Endothelial cell of umbilical vein (primary cell): ENCODE data around the gene ARFGAP3. TPM values are rescaled to one million over a fixed set of nuclear protein-coding genes. Genes with fewer than 3 reads are reported as not detected.

Source experiments
- BruUV-seq: library from RNA; stranded (reverse); fragments of 400-500 nt; replicated peaks from 2 replicates; lab custom pipeline; 2021; lab: Mats Ljungman, UMichigan
- CTCF ChIA-PET: fragments of 300-600, 350-600 bp; sonication (Branson Sonifier 250); formaldehyde crosslinking; loops from one replicate; lab custom pipeline; 2021; ENCODE audit warnings: antibody characterized with exemption, inconsistent platforms; lab: Charles Lee
- POLR2A ChIA-PET: fragments of 300-600, 350-600 bp; sonication (Branson Sonifier 250); formaldehyde crosslinking; loops from one replicate; lab custom pipeline; 2021; ENCODE audit warnings: antibody characterized with exemption, inconsistent platforms; lab: Charles Lee
- DNase-seq: peaks from one replicate; pipeline ENCODE4 v3.0.0-alpha.2; 2011; ENCODE audit warnings: low read depth, low spot score
- FAIRE-seq: peaks from 2 replicates; lab custom pipeline; 2011; peaks lifted over from hg19 to GRCh38; lab: Jason Lieb, UNC
- H2AFZ ChIP-seq: 2 replicates; pipeline ENCODE4 v1.6.0; 2012; ENCODE audit warnings: low read depth, low read length, control low read depth, inconsistent platforms
- H3K27ac ChIP-seq: 2 replicates; pipeline ENCODE4 v1.5.1; 2011; ENCODE audit warnings: low read depth, mild to moderate bottlenecking, control low read depth, low read length, moderate library complexity; ENCODE audit not compliant: insufficient read depth
- H3K27me3 ChIP-seq, 2 experiments: 2 replicates each; pipeline versions ENCODE4 v1.6.0 to v1.6.1; 2011; ENCODE audit warnings: low read length in 2 of 2, mixed read lengths in 1 of 2; ENCODE audit not compliant: control insufficient read depth in 2 of 2, insufficient read depth in 2 of 2
- H3K36me3 ChIP-seq, 2 experiments: 2 replicates in 1 of 2; 3 replicates in 1 of 2; pipeline ENCODE4 v1.5.1; 2011; ENCODE audit warnings: low read length in 2 of 2, mild to moderate bottlenecking in 1 of 2, moderate library complexity in 1 of 2; ENCODE audit not compliant: control insufficient read depth in 2 of 2, insufficient read depth in 2 of 2; ENCODE audit errors: extremely low read depth in 1 of 2
- H3K4me1 ChIP-seq: 3 replicates; pipeline ENCODE4 v1.5.1; 2011; ENCODE audit warnings: mild to moderate bottlenecking, low read length; ENCODE audit not compliant: control insufficient read depth, insufficient read depth; ENCODE audit errors: extremely low read depth
- H3K4me2 ChIP-seq: 2 replicates; pipeline ENCODE4 v1.6.1; 2011; ENCODE audit warnings: low read length, control low read depth, mixed read lengths; ENCODE audit not compliant: insufficient read depth
- H3K4me3 ChIP-seq, 3 experiments: fragments of 200-600 bp in 1 of 3; sonication (generic), shearing (Covaris generic) in 1 of 3; replicated peaks in 1 of 3; 2 replicates each; pipeline ENCODE4 v1.5.1; 2011 to 2016; ENCODE audit warnings: control low read depth in 3 of 3, low read length in 3 of 3, mild to moderate bottlenecking in 2 of 3, inconsistent platforms in 1 of 3, low read depth in 1 of 3, moderate library complexity in 1 of 3; ENCODE audit not compliant: insufficient read depth in 1 of 3
- H3K79me2 ChIP-seq: 2 replicates; pipeline ENCODE4 v1.6.0; 2012; ENCODE audit warnings: low read length, inconsistent platforms; ENCODE audit not compliant: control insufficient read depth, insufficient read depth
- H3K9ac ChIP-seq: replicated peaks from 2 replicates; pipeline ENCODE3; 2011; ENCODE audit warnings: low read length, control low read depth; ENCODE audit not compliant: insufficient read depth; ENCODE audit errors: extremely low read depth
- H3K9me1 ChIP-seq: replicated peaks from 3 replicates; pipeline ENCODE4 v1.6.0; 2011; ENCODE audit warnings: mild to moderate bottlenecking, low read length; ENCODE audit not compliant: control insufficient read depth, insufficient read depth; ENCODE audit errors: extremely low read depth
- H3K9me3 ChIP-seq: replicated peaks from 2 replicates; pipeline ENCODE4 v1.5.1; 2012; ENCODE audit warnings: low read length, inconsistent platforms; ENCODE audit not compliant: control insufficient read depth, insufficient read depth
- H4K20me1 ChIP-seq: replicated peaks from 2 replicates; pipeline ENCODE3; 2011; ENCODE audit warnings: mild to moderate bottlenecking, low read length; ENCODE audit not compliant: control insufficient read depth, insufficient read depth; ENCODE audit errors: extremely low read depth
- CTCF ChIP-seq, 2 donors: IDR thresholded peaks; 1 replicate in 1 of 2; 2 replicates in 1 of 2; pipeline ENCODE4 v1.5.1; 2011; ENCODE audit warnings: low read length in 2 of 2, mild to moderate bottlenecking in 2 of 2, moderate library complexity in 2 of 2, control low read depth in 1 of 2, inconsistent platforms in 1 of 2, low read depth in 1 of 2; ENCODE audit not compliant: insufficient read depth in 1 of 2; ENCODE audit errors: extremely low read depth in 1 of 2
- EZH2 ChIP-seq: IDR thresholded peaks from 2 replicates; pipeline ENCODE4 v1.6.1; 2012; ENCODE audit warnings: borderline replicate concordance, low read depth, mild to moderate bottlenecking, moderate library complexity, low read length, inconsistent platforms; ENCODE audit not compliant: severe bottlenecking
- FOS ChIP-seq: IDR thresholded peaks from 2 replicates; pipeline ENCODE4 v1.6.1; 2011; ENCODE audit warnings: mild to moderate bottlenecking, low read length, moderate library complexity, borderline replicate concordance; ENCODE audit not compliant: insufficient read depth
- GATA2 ChIP-seq: IDR thresholded peaks from 2 replicates; pipeline ENCODE4 v1.7.0; 2011; ENCODE audit warnings: low read depth, mild to moderate bottlenecking, moderate library complexity, mixed read lengths, low read length; ENCODE audit not compliant: insufficient read length, insufficient read depth
- JUN ChIP-seq: IDR thresholded peaks from 2 replicates; pipeline ENCODE4 v1.6.1; 2011; ENCODE audit warnings: borderline replicate concordance, low read depth; ENCODE audit not compliant: insufficient read length, insufficient read depth
- MAX ChIP-seq: IDR thresholded peaks from 2 replicates; pipeline ENCODE4 v1.6.1; 2011; ENCODE audit not compliant: insufficient read depth, insufficient read length
- MYC ChIP-seq: IDR thresholded peaks from one replicate; pipeline ENCODE4 v1.6.1; 2011; ENCODE audit warnings: mild to moderate bottlenecking, low read depth, low read length
- POLR2A ChIP-seq: IDR thresholded peaks from 2 replicates; pipeline ENCODE4 v1.6.1; 2012; ENCODE audit warnings: low read depth, mild to moderate bottlenecking, control low read depth, low read length
- POLR2AphosphoS5 ChIP-seq: IDR thresholded peaks from 2 replicates; pipeline ENCODE4 v1.6.1; 2012; ENCODE audit warnings: low read depth, mild to moderate bottlenecking, control low read depth, low read length, moderate library complexity; ENCODE audit not compliant: insufficient read depth
- dilution Hi-C: fragments of 300-500 bp; cut with MboI; formaldehyde crosslinking; loops from one replicate; pipeline ENCODE4 v1.15.0; 2019; ENCODE audit warnings: low sequenced_read_pairs; ENCODE audit not compliant: extremely low pct_ligation_motif_present
- intact Hi-C: fragments of 100-400 bp; cut with micrococcal nuclease; formaldehyde crosslinking; loops from one replicate; pipeline ENCODE4 v1.10.0; 2022
- polyA plus RNA-seq, 4 experiments: library from polyadenylated mRNA; depleted of rRNA in 3 of 4; stranded (reverse) in 3 of 4; unstranded in 1 of 4; fragments of >200 nt; gene quantifications; 2 replicates each; pipeline versions ENCODE4 v1.2.1 to v1.2.3, GENCODE V29; 2011 to 2012; ENCODE audit warnings: missing spikeins in 1 of 4
- total RNA-seq: library from RNA; stranded (reverse); gene quantifications from 2 replicates; pipeline ENCODE4 v1.2.3, GENCODE V29; 2021

Gene ARFGAP3
- total and polyA plus RNA-seq, 2 donors (not counting 3 experiments of a cell fraction or from before 2014, with no cell fraction given), result 29.1 to 33.4 TPM

- Histone ChIP-seq H3K4me3 (no peak overlapping the region), H3K9me3 (no peaks in the 10 kb centered on the region), H4K20me1 (no peaks in the 10 kb centered on the region), H3K79me2 (no peaks in the 10 kb centered on the region), H3K4me1 (peaks cover 11% of the 10 kb centered on the region), H3K27ac (no peak overlapping the region), H3K27me3 (no peaks in the 10 kb centered on the region), H3K9me1 (no peaks in the 10 kb centered on the region), H3K4me2 (no peak overlapping the region), H2AFZ (no peak overlapping the region), H3K36me3 (peaks cover 8 to 17% of the 10 kb centered on the region in 2 experiments), H3K9ac (no peak overlapping the region)
- ChIA-PET POLR2A (no interaction called here), CTCF (no interaction called here)
- intact Hi-C loops (no loop called here), dilution Hi-C loops (no loop called here)
- DNase-seq (no peak), FAIRE-seq (no peak)
- no TSS peak for BruUV-seq
- TF ChIP-seq JUN (no peak), EZH2 (no peak), GATA2 (no peak)
These were observed 45.6 kb downstream of the ARFGAP3 start for GRCh38 chr22:42811459-42811858.

- peaks cover 4 to 17% of the 10 kb centered on the region in 2 experiments for H3K36me3 ChIP-seq
- H3K4me1 ChIP-seq, result peaks cover 24% of the 10 kb centered on the region
- H3K9ac ChIP-seq, result no peak overlapping the region
- H2AFZ ChIP-seq, result no peak overlapping the region
- dilution Hi-C loops, result no loop called here
- no peaks in the 10 kb centered on the region for H3K9me1 ChIP-seq
- H3K27me3 ChIP-seq, result no peaks in the 10 kb centered on the region
- intact Hi-C loops, result no loop called here
- TF ChIP-seq POLR2A (no peak), EZH2 (no peak), MYC (no peak), GATA2 (no peak), MAX (no peak), POLR2AphosphoS5 (no peak), FOS (no peak), CTCF (IDR thresholded peaks at IDR 0.05; ENCODE audit: extremely low read depth in 1 of 2, insufficient read depth in 1 of 2, low read depth in 1 of 2, low read length in 2 of 2) (no peak), JUN (no peak)
- no peak for DNase-seq
- no peak overlapping the region for H3K27ac ChIP-seq
- no peak overlapping the region for H3K4me3 ChIP-seq
- no TSS peak for BruUV-seq
- POLR2A ChIA-PET, result no interaction called here
- no peaks in the 10 kb centered on the region for H4K20me1 ChIP-seq
- H3K9me3 ChIP-seq, result no peaks in the 10 kb centered on the region
- H3K4me2 ChIP-seq, result no peak overlapping the region
- peak; percentile 61 for FAIRE-seq
- CTCF ChIA-PET, result interaction anchor here (0.8 to 2.0 kb wide), 2 partner anchors 12 to 282 kb away, joined by 3 to 6 read pairs; no protein-coding TSS in a partner anchor
- no peaks in the 10 kb centered on the region for H3K79me2 ChIP-seq
These were observed 48.6 kb downstream of the ARFGAP3 start for GRCh38 chr22:42808521-42808920.
